M059J (cell line): ENCODE measurements around the gene MRTFA. TPM values are rescaled to one million over a fixed set of nuclear protein-coding genes. Genes with fewer than 3 reads are reported as not detected.

Source experiments
- DNase-seq: peaks from one replicate; pipeline ENCODE4 v3.0.0-alpha.2; 2012; ENCODE audit warnings: low read depth
- total RNA-seq: library from RNA; depleted of rRNA; stranded (reverse); fragments of >200 nt; shearing (Covaris generic); gene quantifications from 2 replicates; pipeline ENCODE4 v1.2.3, GENCODE V29; 2014

MRTFA gene
- total RNA-seq, 1 experiment from 2014 or later: 25.4 TPM

DNA sequence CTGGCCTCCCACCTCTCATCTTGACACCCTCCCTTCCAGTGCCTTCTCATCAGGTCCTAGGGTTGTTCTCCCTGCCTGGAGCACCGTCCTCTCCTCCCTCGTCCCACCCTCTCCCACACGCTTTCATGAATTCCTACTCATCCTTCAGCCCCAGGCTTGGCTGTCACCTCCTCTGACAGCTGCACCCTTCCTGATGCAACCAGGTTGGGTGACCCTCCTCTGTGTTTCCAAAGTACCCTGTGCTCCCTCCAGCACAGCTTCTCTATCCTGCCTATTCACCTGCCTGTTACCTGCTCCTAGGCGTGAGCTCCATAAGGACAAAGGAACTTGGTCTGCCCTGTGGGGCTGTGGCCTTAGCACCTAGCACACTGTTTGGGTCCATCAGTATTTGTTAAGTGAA, 207.7 kb downstream of the MRTFA start:
- DNase-seq: no peak

- peak; percentile 30 for DNase-seq
Observed at GRCh38 chr22:40426594-40427333, 209.8 kb downstream of the MRTFA start.

- DNase-seq: no peak
Observed at GRCh38 chr22:40425082-40425481, 211.4 kb downstream of the MRTFA start.

DNA sequence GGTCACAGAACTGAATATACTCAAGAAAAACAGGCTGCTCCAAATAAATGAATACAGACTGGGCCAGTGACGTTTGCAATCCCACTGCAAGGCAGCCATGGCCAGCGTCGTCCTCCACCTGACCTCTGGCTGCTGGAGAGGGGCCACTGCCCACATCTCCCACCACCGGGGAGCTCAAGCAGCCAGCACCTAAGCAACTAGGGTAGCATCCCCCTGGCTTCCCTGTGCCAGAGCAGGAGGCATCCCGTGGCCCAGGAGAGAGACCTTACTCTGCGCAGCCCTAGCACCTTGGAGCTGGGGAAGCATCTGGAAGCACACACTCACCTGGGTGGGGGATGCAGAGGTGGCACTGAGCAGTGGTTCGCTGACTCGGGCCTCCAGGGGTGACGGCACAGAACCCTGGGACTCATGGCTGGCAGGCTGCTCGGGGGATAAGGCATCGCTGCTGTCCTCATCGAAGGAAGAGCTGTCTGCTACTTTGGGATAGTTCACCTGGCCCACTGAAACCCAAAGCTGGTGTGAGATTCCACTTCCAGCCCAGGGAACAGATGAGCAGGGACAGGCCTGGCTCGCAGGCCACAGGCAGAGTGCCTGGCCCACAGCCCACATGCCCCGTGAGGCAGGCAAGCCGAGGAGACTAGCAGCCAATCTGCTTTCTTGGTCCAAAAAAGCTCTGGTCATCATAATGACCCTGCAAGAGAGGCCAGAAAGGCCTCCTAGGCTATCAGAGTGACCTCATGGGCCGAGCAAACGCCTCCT, 212.5 kb downstream of the MRTFA start:
- DNase-seq: no peak

- no peak for DNase-seq
Observed at GRCh38 chr22:40423310-40423688, 213.2 kb downstream of the MRTFA start.

DNA sequence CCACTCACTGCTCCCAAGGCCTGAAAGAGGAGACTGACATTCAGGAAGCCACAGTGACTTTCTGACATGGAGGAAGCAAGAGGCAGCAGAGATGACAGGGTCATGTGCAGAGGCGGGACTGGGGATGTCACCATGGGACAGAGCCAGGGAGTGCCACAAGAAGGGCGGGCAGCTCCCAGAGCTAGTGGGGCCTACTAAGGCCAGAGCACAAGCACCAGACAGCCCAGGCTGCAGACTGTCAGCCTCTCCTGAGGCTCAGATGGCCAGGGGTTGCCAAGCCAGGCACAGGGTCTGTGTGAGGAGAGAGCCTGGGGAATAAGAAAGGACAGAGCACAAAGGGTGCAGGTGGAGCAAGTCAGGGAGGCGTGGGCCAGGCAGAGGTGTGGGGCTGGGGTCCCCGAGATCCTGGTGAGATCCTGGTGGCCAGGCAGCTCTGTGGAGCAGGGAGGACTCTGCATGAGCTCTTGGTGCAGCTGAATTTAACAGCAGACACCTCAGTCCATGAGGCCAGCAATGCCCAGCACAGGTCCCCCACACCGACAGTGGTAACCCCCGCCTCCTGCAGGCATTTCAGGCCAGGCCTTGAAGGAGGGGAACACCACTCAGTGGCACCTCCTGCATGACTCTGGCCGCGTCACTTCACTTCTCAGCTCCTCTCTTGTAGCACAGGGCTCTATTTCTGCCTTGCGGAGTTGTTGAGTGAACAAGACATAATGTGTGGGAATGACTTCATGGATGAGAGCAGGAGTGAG, 213.8 kb downstream of the MRTFA start:
- no peak for DNase-seq

GRCh38 chr22:40421941-40422340, 214.6 kb downstream of the MRTFA start:
- DNase-seq: no peak

- DNase-seq: no peak
Observed at GRCh38 chr22:40421082-40421350, 215.5 kb downstream of the MRTFA start.

DNA sequence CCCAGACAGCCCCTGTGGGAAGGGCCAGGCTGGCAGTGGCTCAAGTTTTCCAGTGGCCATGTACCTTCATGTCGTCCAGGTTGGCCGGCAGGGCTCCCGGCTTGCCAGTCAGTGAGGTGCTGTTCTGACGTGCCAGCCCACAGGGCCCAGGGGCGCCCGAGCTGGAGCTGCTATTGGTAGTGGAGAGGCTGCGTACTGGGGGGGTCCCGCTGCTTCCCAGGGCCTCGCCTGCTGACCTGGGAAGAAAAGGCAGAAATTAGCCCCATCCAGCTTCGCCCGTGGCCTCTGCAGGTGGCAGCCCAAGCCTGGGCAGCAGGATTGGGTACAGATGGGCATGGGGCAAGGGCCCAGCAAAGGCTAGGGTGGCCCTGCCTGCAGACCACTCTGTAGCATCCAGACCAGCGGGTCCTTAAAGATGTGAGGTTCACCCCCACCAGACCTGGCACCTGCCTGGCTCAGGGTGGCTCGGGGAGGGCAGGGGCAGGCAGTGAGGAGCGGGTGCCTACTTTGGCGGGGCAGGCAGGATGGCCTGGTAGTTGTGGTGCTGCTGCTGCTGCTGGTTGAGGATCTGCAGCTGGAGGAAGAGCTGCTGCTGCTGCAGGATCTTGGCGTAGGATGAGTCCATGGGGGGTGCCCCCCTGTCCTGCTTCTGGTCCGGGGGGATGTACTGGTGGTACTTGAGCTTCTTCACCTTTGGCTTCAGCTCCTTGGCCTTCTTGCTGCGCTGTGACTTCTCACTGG, 216.0 kb downstream of the MRTFA start:
- DNase-seq: no peak

- DNase-seq: no peak
Observed at GRCh38 chr22:40419718-40420117, 216.8 kb downstream of the MRTFA start.

DNA sequence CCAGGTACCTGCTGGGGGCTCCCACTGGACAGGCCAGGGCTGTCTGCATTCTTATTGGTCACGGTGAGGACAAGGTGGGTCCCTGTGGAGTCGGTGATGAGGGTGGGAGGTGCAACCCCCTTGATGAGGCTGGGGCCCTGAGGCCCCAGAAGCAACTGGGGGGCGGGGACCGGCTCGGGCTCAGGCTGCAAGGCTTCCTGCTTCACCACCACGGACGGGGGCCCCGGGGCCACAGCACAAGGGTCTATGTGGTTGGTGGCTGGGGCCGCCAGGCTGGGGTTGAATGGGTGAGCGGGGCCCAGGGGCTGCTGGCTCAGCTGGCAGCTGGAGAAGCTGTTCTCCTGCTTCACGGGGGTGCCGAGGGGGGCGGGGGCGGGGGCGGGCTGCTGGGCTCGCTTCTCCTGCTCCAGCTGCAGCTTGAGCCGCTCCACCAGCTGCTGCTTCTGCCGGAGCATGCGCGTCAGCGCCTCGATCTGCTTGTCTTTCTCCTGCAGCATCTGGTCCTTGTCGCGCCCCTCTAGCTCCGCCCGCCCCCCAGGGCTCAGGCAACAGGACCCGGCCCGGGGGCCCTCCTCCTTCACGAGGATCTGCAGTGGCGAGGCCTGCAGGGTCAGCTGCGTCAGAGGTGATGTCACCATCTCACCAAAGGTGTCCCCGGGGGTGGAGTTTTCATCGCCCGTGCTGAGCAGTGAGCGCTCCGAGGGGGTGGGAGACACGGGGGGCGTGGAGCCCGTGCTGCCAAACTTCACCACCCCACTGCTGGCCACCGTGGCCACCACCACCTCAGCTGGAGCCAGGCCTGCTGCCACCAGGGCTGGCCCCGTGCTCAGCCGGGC, 217.9 kb downstream of the MRTFA start:
- no peak for DNase-seq

- no peak for DNase-seq
Observed at GRCh38 chr22:40417881-40418280, 218.6 kb downstream of the MRTFA start.

DNA sequence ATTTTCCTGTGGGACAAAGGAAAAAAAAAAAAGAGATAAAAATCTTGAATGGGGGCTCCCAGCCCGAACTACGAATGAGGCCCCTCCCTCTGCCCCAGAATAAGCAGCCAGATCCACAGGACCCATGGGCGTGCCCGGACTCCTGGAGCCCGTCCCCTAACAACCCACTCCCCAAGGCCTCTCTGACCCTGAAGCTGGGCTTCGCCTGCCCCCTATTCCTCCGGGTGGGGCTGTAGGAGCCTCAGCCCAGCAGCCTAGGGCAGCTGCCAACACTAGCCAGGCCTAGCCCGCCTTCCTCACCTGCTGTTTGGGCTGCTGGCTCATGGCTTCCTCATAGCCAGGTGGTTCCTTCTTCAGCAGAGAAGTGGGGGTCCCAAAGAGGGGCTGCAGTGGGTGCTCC, 219.5 kb downstream of the MRTFA start:
- DNase-seq: no peak

DNA sequence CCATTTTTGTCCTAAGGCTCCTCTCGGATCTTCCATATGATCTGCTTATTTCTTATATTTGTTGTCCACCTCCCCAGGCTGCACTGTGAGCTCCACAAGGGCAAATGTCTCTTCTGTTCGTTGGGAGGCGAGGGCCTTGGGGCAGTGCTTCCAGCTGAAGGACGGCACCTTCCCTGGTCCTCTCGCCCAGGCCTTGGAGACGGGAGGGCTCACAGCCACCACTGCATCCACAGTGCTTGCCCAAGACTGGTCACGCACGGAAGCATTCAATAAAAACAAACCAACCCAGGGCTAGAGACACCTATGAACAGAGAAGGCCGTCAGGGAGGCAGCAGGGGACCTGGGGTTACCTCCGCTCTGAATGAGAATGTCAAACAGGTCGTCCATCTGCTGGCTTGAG, 219.9 kb downstream of the MRTFA start:
- no peak for DNase-seq

DNA sequence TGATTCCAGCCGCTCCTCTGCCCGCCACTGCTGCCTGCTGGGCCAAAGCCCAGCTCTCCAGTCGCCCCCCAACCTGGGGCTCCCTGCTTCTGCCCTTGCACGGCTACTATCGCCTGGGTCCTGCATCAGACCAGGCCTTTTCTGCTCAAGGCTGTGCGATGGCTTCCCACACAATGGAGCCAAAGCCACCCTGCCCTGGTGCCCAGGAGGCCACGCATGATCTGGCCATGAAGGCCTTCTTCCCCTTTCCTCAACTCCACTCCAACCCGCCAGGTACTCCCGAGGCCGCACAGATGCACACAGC, 220.3 kb downstream of the MRTFA start:
- DNase-seq: no peak

- no peak for DNase-seq
Observed at GRCh38 chr22:40415531-40416266, 220.8 kb downstream of the MRTFA start.

GRCh38 chr22:40414838-40415505, 221.5 kb downstream of the MRTFA start:
- no peak for DNase-seq

GRCh38 chr22:40414311-40414710, 222.2 kb downstream of the MRTFA start:
- peak; percentile 32 for DNase-seq

DNA sequence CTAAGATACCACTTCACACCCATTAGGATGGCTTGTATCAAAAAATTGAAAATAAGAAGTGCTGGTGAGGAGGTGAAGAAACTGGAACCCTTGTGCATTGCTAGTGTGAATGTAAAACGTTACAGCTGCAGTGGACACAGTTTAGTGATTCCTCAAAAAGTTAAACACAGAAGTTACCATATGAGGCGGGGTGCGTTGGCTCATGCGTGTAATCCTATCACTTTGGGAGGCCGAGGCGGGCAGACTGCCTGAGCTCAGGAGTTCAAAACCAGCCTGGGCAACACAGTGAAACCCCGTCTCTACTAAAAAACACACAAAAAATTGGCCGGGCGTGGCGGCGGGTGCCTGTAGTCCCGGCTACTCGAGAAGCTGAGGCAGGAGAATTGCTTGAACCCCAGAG, 222.6 kb downstream of the MRTFA start:
- DNase-seq: no peak

DNA sequence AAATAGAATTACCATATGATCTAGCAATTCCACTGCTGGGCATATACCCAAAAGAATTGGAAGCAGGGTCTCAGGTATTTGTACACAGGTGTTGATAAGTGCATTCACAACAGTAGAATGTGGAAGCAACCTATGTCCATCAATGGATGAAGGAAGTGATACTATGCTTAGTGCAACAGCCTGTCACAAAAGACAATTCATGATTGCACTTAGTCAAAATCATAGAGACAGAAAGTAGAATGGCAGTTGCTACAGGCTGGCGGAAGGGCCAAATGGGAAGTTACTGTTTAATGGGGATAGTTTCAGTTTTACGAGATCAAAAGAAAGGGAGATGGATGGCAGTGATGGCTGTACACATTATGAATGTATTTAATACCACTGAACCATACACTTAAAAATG, 224.1 kb downstream of the MRTFA start:
- DNase-seq: no peak
